Right lobe of liver (tissue), 4 donors: ENCODE measurements around the gene BRK1.

ENCODE experiments used
- CTCF ChIP-seq, 4 donors: fragments of 200-600 bp in 3 of 4; fragments of 450-650 bp in 1 of 4; IDR thresholded peaks; one replicate each; pipeline versions ENCODE4 v1.5.1 to v1.8.0; 2016 to 2022; ENCODE audit warnings: antibody characterized with exemption in 4 of 4, mild to moderate bottlenecking in 2 of 4
- POLR2A ChIP-seq: fragments of 450-650 bp; IDR thresholded peaks from one replicate; pipeline ENCODE4 v1.6.1; 2017; ENCODE audit warnings: antibody characterized with exemption, mild to moderate bottlenecking
- donor health status: DM: no; HTN: no; CAD: no.
- donor health status: DM: no; HTN: no; CAD: no.
- donor health status: DM: no; HTN: yes; CAD: no.

- TF ChIP-seq CTCF (IDR thresholded peaks at IDR 0.05) (no peak), POLR2A (no peak)
Measured at GRCh38 chr3:10155123-10155472, 39.6 kb downstream of the BRK1 start.
